SK-N-SH (cell line): ENCODE data around the gene PRKACG. TPM values are rescaled to one million over a fixed set of nuclear protein-coding genes. Genes with fewer than 3 reads are reported as not detected.

Source experiments
- CTCF ChIA-PET: fragments of 300-600, 350-600 bp; formaldehyde crosslinking; extraction: SDS; loops from one replicate; lab custom pipeline; 2021; lab: Yijun Ruan, JAX
- POLR2A ChIA-PET: fragments of 350-600 bp; sonication (Branson Sonifier 250); formaldehyde crosslinking; extraction: SDS; loops from one replicate; lab custom pipeline; 2020; ENCODE audit warnings: antibody characterized with exemption, inconsistent platforms; lab: Yijun Ruan, JAX
- DNase-seq: peaks from one replicate; pipeline ENCODE4 v3.0.0; 2012
- H2AFZ ChIP-seq: fragments of 200-600 bp; sonication (generic); 2 replicates; pipeline ENCODE4 v1.8.1; 2016; ENCODE audit warnings: antibody characterized with exemption, mild to moderate bottlenecking, low read depth
- H3F3A ChIP-seq: fragments of 200-600 bp; sonication (generic); replicated peaks from 2 replicates; pipeline ENCODE3; 2016; ENCODE audit warnings: antibody characterized with exemption, mild to moderate bottlenecking; ENCODE audit not compliant: insufficient read depth
- H3K27ac ChIP-seq, 2 experiments: fragments of 200-500 bp in 1 of 2; fragments of 200-600 bp in 1 of 2; sonication (Bioruptor generic) in 1 of 2; sonication (generic), shearing (Covaris generic) in 1 of 2; 2 replicates each; pipeline versions ENCODE4 v1.5.1 to v1.6.1; 2014 to 2016; ENCODE audit warnings: low read depth in 2 of 2, inconsistent platforms in 1 of 2, low read length in 1 of 2, mild to moderate bottlenecking in 1 of 2, mixed read lengths in 1 of 2
- H3K27me3 ChIP-seq: fragments of 200-600 bp; sonication (generic), shearing (Covaris generic); 2 replicates; pipeline ENCODE4 v1.6.1; 2016; ENCODE audit warnings: mixed run types; ENCODE audit not compliant: insufficient read depth
- H3K36me3 ChIP-seq, 2 experiments: fragments of 200-500 bp in 1 of 2; fragments of 200-600 bp in 1 of 2; sonication (Bioruptor generic) in 1 of 2; sonication (generic) in 1 of 2; replicated peaks in 1 of 2; 2 replicates each; pipeline versions ENCODE3 to v1.5.1; 2014 to 2016; ENCODE audit warnings: low read length in 1 of 2, mild to moderate bottlenecking in 1 of 2; ENCODE audit not compliant: insufficient read depth in 2 of 2, control insufficient read depth in 1 of 2
- H3K4me1 ChIP-seq, 2 experiments: fragments of 200-500 bp in 1 of 2; fragments of 200-600 bp in 1 of 2; sonication (Bioruptor generic) in 1 of 2; sonication (generic), shearing (Covaris generic) in 1 of 2; 2 replicates each; pipeline versions ENCODE4 v1.5.1 to v1.6.1; 2014 to 2016; ENCODE audit warnings: low read depth in 1 of 2, low read length in 1 of 2, mixed run types in 1 of 2; ENCODE audit not compliant: insufficient read depth in 2 of 2, control insufficient read depth in 1 of 2
- H3K4me2 ChIP-seq: fragments of 200-600 bp; sonication (generic), shearing (Covaris generic); 2 replicates; pipeline ENCODE4 v1.6.1; 2017; ENCODE audit warnings: mixed run types
- H3K4me3 ChIP-seq, 2 experiments: fragments of 200-500 bp in 1 of 2; fragments of 200-600 bp in 1 of 2; sonication (Bioruptor generic) in 1 of 2; sonication (generic), shearing (Covaris generic) in 1 of 2; 2 replicates each; pipeline versions ENCODE4 v1.5.1 to v1.8.1; 2014 to 2016; ENCODE audit warnings: low read depth in 2 of 2, inconsistent platforms in 1 of 2, low read length in 1 of 2, mild to moderate bottlenecking in 1 of 2, mixed read lengths in 1 of 2, moderate library complexity in 1 of 2
- H3K79me2 ChIP-seq: fragments of 200-600 bp; sonication (generic); 2 replicates; pipeline ENCODE4 v1.8.1; 2017; ENCODE audit warnings: mild to moderate bottlenecking; ENCODE audit not compliant: insufficient read depth
- H3K9ac ChIP-seq: fragments of 200-600 bp; sonication (generic); 2 replicates; pipeline ENCODE4 v1.6.1; 2017; ENCODE audit warnings: mixed run types
- H3K9me2 ChIP-seq: fragments of 200-600 bp; sonication (generic); 2 replicates; pipeline ENCODE4 v1.6.1; 2017; ENCODE audit warnings: mixed run types
- H3K9me3 ChIP-seq: fragments of 200-600 bp; sonication (generic); 2 replicates; pipeline ENCODE4 v1.6.1; 2017; ENCODE audit warnings: mixed run types, mild to moderate bottlenecking, moderate library complexity
- H4K20me1 ChIP-seq: fragments of 200-600 bp; sonication (generic); 2 replicates; pipeline ENCODE4 v1.6.1; 2017; ENCODE audit warnings: mild to moderate bottlenecking, mixed run types; ENCODE audit not compliant: insufficient read depth
- EP300 ChIP-seq, 2 experiments: IDR thresholded peaks; 2 replicates each; pipeline versions ENCODE4 v1.4.0 to v1.6.1; 2012; ENCODE audit warnings: borderline replicate concordance in 1 of 2, low read depth in 1 of 2, low read length in 1 of 2
- GATA2 ChIP-seq: sonication (generic); formaldehyde crosslinking; IDR thresholded peaks from 2 replicates; pipeline ENCODE4 v1.5.0; 2020; ENCODE audit warnings: mild to moderate bottlenecking, missing genetic modification reagents
- SIN3A ChIP-seq: IDR thresholded peaks from 2 replicates; pipeline ENCODE4 v1.6.1; 2012; ENCODE audit warnings: low read depth, mild to moderate bottlenecking, low read length, moderate library complexity, borderline replicate concordance
- TEAD4 ChIP-seq: IDR thresholded peaks from 2 replicates; pipeline ENCODE4 v1.4.0; 2012; ENCODE audit warnings: mild to moderate bottlenecking, borderline replicate concordance; ENCODE audit not compliant: insufficient read depth
- WGBS: methylation state at CpG from one replicate; pipeline ENCODE4 v1.1.6; 2017; ENCODE audit warnings: low lambda C conversion rate; 5-methylcytosine and 5-hydroxymethylcytosine counted together
- polyA plus RNA-seq, 3 experiments: library from polyadenylated mRNA; depleted of rRNA; stranded (reverse); fragments of >200 nt; gene quantifications; 2 replicates each; pipeline ENCODE4 v1.2.3, GENCODE V29; 2012
- TF ChIP-seq, protein P1 (sequence below): IDR thresholded peaks from 2 replicates; pipeline ENCODE4 v1.6.1; 2012; ENCODE audit warnings: mild to moderate bottlenecking, low read depth, low read length, moderate library complexity
- TF ChIP-seq, protein P2 (sequence below): fragments of 150-350 bp; IDR thresholded peaks from 2 replicates; pipeline ENCODE4 v1.6.1; 2016; ENCODE audit warnings: mild to moderate bottlenecking, low read depth, low read length
- TF ChIP-seq, protein P3 (sequence below): IDR thresholded peaks from 2 replicates; pipeline ENCODE4 v1.4.0; 2012; ENCODE audit warnings: low read depth, borderline replicate concordance

PRKACG gene
- polyA plus RNA-seq, 1 of the 3 experiments (the other 2 are of a cell fraction), result not detected

DNA sequence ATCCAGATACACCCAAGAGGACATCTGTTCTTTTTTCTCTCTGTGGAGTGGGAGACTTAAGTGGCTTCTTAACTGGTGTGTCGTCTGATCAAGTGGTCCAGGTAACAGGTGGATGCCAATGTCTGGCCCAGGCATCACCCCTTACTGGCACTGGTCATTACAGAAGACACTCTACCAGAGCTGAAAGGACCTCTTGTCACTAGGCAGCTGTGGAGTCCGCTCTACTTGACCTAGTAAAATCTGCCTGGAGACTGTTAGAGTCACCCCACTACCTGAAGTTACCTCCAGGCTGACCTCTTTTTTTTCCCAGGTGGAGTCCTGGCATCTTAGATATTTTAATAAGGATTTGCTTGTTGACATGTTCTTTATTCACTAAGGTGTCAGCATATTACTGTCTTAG lies 44.2 kb upstream of the PRKACG start (continued):
- TF ChIP-seq, protein P1, sequence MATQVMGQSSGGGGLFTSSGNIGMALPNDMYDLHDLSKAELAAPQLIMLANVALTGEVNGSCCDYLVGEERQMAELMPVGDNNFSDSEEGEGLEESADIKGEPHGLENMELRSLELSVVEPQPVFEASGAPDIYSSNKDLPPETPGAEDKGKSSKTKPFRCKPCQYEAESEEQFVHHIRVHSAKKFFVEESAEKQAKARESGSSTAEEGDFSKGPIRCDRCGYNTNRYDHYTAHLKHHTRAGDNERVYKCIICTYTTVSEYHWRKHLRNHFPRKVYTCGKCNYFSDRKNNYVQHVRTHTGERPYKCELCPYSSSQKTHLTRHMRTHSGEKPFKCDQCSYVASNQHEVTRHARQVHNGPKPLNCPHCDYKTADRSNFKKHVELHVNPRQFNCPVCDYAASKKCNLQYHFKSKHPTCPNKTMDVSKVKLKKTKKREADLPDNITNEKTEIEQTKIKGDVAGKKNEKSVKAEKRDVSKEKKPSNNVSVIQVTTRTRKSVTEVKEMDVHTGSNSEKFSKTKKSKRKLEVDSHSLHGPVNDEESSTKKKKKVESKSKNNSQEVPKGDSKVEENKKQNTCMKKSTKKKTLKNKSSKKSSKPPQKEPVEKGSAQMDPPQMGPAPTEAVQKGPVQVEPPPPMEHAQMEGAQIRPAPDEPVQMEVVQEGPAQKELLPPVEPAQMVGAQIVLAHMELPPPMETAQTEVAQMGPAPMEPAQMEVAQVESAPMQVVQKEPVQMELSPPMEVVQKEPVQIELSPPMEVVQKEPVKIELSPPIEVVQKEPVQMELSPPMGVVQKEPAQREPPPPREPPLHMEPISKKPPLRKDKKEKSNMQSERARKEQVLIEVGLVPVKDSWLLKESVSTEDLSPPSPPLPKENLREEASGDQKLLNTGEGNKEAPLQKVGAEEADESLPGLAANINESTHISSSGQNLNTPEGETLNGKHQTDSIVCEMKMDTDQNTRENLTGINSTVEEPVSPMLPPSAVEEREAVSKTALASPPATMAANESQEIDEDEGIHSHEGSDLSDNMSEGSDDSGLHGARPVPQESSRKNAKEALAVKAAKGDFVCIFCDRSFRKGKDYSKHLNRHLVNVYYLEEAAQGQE, result no peak
- TF ChIP-seq, protein P2, sequence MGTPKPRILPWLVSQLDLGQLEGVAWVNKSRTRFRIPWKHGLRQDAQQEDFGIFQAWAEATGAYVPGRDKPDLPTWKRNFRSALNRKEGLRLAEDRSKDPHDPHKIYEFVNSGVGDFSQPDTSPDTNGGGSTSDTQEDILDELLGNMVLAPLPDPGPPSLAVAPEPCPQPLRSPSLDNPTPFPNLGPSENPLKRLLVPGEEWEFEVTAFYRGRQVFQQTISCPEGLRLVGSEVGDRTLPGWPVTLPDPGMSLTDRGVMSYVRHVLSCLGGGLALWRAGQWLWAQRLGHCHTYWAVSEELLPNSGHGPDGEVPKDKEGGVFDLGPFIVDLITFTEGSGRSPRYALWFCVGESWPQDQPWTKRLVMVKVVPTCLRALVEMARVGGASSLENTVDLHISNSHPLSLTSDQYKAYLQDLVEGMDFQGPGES, result no peak
- TF ChIP-seq SIN3A, result no peak
- no peak for TF ChIP-seq GATA2 (CRISPR knock-in tag)
- TF ChIP-seq, protein P3, sequence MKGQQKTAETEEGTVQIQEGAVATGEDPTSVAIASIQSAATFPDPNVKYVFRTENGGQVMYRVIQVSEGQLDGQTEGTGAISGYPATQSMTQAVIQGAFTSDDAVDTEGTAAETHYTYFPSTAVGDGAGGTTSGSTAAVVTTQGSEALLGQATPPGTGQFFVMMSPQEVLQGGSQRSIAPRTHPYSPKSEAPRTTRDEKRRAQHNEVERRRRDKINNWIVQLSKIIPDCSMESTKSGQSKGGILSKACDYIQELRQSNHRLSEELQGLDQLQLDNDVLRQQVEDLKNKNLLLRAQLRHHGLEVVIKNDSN, result no peak
- TF ChIP-seq EP300 (IDR thresholded peaks at IDR 0.05; ENCODE audit: borderline replicate concordance in 1 of 2, low read depth in 1 of 2, low read length in 1 of 2), result no peak
- TF ChIP-seq, all 33 proteins: peak for 0

DNA sequence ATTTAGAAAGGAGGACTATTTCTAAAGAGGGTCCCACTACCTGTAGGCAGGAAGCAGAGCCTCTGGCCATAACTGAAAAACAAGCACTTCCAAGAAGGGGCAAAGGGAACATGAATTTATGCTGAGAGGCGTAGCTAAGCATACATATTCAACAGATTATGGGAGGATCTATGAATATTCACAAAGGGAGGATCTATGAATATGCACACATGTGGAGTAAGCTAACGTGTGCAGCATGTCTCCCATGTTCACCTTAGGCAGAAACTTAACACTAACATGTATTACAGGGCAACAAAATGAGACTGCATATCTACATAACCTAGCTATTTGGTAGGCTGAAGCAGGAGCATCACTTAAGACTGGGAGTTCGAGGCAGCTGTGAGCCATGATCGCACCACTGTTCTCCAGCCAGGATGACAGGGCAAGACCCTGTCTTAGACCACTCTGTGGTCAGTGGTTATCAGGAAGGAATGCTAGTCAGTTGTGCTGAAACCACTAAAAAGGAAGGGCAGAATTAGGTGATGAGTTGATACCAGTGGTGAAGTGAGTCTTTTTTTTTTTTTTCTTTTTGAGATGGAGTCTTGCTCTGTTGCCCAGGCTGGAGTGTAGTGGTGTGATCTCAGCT lies 42.4 kb upstream of the PRKACG start:
- H3K4me2 ChIP-seq, result no peak overlapping the region
- no peaks in the 10 kb centered on the region for H3K9me2 ChIP-seq
- H3K27ac ChIP-seq, result no peak overlapping the region
- no peak overlapping the region for H2AFZ ChIP-seq
- no peak for TF ChIP-seq TEAD4
- TF ChIP-seq, all 33 proteins: peak for 0
- Histone ChIP-seq H4K20me1 (no peaks in the 10 kb centered on the region), H3K36me3 (no peaks in the 10 kb centered on the region), H3K79me2 (no peaks in the 10 kb centered on the region), H3K4me1 (no peaks in the 10 kb centered on the region), H3K27me3 (no peaks in the 10 kb centered on the region), H3K9ac (no peak overlapping the region), H3K4me3 (no peak overlapping the region), H3K9me3 (no peaks in the 10 kb centered on the region), H3F3A (no peaks in the 10 kb centered on the region)
- WGBS, result 91% methylated on average over 3 of the region's 4 CpGs
- CTCF ChIA-PET, result interaction anchor here (0.7 to 14.2 kb wide), 6 partner anchors 12 to 137 kb away, joined by 3 to 241 read pairs (median 8); partner anchors contain the start of gene FXN
- POLR2A ChIA-PET, result no interaction called here
- DNase-seq, result no peak
